Mucosa of descending colon (tissue), 3 donors: ENCODE data around the gene ANKRD16. TPM values are rescaled to one million over a fixed set of nuclear protein-coding genes. Genes with fewer than 3 reads are reported as not detected.
A peak's percentile ranks its signal among the peaks of the same experiment; 100 is the strongest.
"Not testable (repeated sequence)": the region's sequence is repeated elsewhere in the genome, so short reads cannot be mapped to it uniquely, and the experiment has no call there.

Experiments used
- ATAC-seq: fragments of 200-7000 bp; cut with Tn5 transposase; one replicate; pipeline ENCODE4 v1.9.1; 2020; ENCODE audit warnings: mild to moderate bottlenecking, moderate library complexity
- DNase-seq, 3 donors: peaks; one replicate each; pipeline ENCODE4 v3.0.0-alpha.2; 2020
- H3K36me3 ChIP-seq: fragments of 200-600 bp; one replicate; pipeline ENCODE4 v1.8.0; 2021; ENCODE audit warnings: low read depth, mild to moderate bottlenecking
- H3K4me1 ChIP-seq: fragments of 200-600 bp; one replicate; pipeline ENCODE4 v1.8.0; 2021; ENCODE audit warnings: low read depth, mild to moderate bottlenecking
- H3K4me3 ChIP-seq: fragments of 200-600 bp; one replicate; pipeline ENCODE4 v1.8.0; 2021; ENCODE audit warnings: mild to moderate bottlenecking
- H3K9me3 ChIP-seq: fragments of 200-600 bp; one replicate; pipeline ENCODE4 v1.8.0; 2021; ENCODE audit warnings: mild to moderate bottlenecking
- intact Hi-C, 2 donors: fragments of 100-400 bp; cut with DNase I in 1 of 2; cut with micrococcal nuclease in 1 of 2; formaldehyde crosslinking; loops; one replicate each; pipeline versions ENCODE4 v1.11.0 to v1.11.1; 2022; cut with DNase I, micrococcal nuclease
- total RNA-seq, 3 donors: library from RNA; stranded (reverse); fragmentation: NEBNext Ultra II Directional in 2 of 3; extraction: Animal tissue kit (Norgen Biotek cat#: 25700) in 2 of 3; gene quantifications; one replicate each; pipeline versions ENCODE4 v1.2.1 to v1.2.4, GENCODE V29; 2021 to 2023
- TF ChIP-seq, protein P1 (sequence below): fragments of 200-600 bp; IDR thresholded peaks from one replicate; pipeline ENCODE4 v1.8.0; 2022; ENCODE audit warnings: antibody characterized with exemption, mild to moderate bottlenecking
- donor health status: DM: no; HTN: no; CAD: no; lungs with moderate emphysema.
- donor health status: DM: no; HTN: no; CAD: no.
- donor health status: DM: no; HTN: yes; CAD: no.

Gene ANKRD16
- total RNA-seq, 3 donors from 2014 or later: 4.7 to 9.8 (median 7.4) TPM

DNA sequence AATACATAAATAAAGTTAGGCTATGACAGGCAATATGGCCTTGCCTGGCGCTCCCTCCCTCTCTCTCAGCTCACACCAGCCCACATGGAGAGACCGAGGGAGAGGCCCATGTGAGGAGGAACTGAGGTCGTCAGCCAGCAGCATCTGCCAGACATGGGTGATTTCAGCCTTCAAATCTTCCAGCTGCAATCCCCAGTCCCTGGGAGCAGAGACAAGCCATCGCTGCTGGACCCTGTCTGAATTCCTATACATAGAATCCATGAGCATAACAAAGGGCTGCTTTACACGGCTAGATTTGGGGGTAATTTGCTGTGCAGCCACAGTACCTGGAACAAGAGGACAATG is 35.6 kb downstream of the ANKRD16 start:
- intact Hi-C loops: no loop called here
- Histone ChIP-seq H3K9me3 (no peaks in the 10 kb centered on the region), H3K4me3 (no peak overlapping the region), H3K4me1 (no peaks in the 10 kb centered on the region), H3K36me3 (no peaks in the 10 kb centered on the region)
- DNase-seq (no peak), ATAC-seq (no peak)
- TF ChIP-seq, protein P1, sequence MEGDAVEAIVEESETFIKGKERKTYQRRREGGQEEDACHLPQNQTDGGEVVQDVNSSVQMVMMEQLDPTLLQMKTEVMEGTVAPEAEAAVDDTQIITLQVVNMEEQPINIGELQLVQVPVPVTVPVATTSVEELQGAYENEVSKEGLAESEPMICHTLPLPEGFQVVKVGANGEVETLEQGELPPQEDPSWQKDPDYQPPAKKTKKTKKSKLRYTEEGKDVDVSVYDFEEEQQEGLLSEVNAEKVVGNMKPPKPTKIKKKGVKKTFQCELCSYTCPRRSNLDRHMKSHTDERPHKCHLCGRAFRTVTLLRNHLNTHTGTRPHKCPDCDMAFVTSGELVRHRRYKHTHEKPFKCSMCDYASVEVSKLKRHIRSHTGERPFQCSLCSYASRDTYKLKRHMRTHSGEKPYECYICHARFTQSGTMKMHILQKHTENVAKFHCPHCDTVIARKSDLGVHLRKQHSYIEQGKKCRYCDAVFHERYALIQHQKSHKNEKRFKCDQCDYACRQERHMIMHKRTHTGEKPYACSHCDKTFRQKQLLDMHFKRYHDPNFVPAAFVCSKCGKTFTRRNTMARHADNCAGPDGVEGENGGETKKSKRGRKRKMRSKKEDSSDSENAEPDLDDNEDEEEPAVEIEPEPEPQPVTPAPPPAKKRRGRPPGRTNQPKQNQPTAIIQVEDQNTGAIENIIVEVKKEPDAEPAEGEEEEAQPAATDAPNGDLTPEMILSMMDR: no peak

DNA sequence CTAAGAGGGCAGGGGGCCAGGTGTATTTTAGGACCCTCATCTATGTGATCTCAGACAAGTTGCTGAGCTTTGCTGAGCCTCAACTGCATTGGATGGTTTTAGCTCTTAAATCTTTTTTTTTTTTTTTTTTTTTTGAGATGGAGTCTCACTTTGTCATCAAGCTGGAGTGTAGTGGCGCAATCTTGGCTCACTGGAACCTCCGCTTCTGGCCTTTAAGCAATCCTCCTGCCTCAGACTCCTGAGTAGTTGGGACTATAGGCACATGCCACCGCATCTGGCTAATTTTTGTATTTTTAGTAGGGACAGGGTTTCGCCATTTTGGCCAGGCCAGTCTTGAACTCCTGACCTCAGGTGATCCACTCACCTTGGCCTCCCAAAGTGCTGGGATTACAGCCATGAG is 43.0 kb downstream of the ANKRD16 start:
- intact Hi-C loops, H3K36me3 ChIP-seq, H3K9me3 ChIP-seq, H3K4me1 ChIP-seq, DNase-seq, H3K4me3 ChIP-seq, ATAC-seq: not testable (repeated sequence)

DNA sequence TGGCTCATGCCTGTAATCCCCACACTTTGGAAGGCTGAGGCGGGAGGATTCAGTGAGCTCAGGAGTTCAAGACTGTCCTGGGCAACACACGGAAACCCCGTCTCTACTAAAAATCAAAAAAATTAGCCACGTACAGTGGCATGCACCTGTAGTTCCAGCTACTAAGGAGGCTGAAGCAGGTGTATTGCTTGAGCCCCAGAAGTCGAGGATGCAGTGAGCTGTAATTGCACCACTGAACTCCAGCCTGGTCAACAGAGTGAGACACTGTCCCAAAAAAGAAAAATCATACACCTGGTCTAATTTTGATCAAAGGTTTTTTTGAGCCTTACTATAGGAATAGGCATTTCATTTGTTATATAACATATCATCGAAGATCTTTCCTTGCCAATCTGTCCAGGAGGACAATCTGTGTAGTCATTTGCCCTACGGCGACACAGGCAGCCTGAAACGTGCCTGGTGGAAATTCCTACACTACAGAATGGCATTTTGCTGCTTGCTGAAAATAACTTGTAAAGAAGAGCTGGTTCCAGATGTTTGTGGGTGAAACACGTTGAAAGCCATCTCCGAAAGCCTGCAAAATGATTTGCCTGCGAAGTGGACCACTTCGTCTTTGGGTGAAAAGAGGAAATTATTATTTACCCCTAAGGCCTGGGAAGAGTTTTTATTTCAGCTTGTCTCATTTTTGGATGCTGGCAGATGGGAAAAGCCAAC is 45.2 kb downstream of the ANKRD16 start:
- intact Hi-C loops: no loop called here
- no peak overlapping the region for H3K4me3 ChIP-seq

DNA sequence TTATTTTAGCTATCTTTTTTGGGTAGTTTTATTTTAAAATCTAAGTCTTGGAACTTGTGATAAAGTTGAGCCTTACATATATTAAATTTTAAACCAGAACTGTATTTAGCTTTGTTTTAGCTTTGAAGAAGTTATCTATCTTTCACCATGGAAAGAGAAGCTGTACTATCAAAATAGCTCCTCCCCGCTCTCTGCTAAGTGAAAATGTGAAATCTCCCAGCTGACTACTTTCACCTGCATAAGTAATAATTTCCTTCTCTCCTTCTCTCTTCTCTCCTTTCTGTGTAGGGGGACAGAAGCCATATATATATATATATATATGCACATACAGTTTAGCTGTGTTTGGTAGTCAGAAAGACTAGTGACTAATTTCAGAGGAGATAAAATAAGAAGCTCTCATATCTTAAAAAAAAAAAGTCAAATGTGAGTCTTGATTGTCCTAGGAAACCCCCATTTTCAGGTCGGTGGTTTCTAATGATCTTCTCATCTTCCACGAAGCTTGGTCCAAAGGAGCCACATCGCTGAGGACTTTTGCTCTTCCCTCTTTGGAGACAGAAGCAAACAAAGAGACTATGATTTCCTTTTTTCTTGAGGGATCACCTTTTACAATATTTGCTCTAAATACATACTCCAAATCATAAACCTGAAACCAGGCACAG is 45.9 kb downstream of the ANKRD16 start:
- H3K36me3 ChIP-seq: no peaks in the 10 kb centered on the region
- TF ChIP-seq, protein P1: no peak
- H3K4me3 ChIP-seq: no peak overlapping the region
- intact Hi-C loops: no loop called here
- DNase-seq: no peak
- no peaks in the 10 kb centered on the region for H3K9me3 ChIP-seq
- no peak for ATAC-seq
- no peaks in the 10 kb centered on the region for H3K4me1 ChIP-seq

More for the DNA sequence above, 45.2 kb downstream of the ANKRD16 start:
- ATAC-seq (peak; percentile 30), DNase-seq (no peak)
- TF ChIP-seq, protein P1: no peak
- Histone ChIP-seq H3K4me1 (no peaks in the 10 kb centered on the region), H3K36me3 (no peaks in the 10 kb centered on the region), H3K9me3 (no peaks in the 10 kb centered on the region)

DNA sequence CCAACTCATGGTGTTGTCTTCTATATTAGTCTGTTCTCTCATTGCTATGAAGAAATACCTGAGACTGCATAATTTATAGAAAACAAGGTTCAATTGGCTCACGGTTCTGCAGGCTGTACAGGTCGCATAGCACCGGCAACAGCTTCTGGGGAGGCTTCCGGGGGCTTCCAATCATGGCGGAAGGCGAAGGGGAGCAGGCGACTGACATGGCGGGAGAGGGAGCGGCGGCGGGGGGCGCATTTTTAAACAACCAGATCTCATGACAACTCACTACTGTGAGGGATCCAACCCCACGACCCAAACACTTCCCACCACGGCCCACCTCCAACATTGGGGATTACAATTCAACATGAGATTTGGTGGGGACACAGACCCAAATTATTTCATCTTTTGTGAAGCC is 47.7 kb downstream of the ANKRD16 start:
- H3K9me3 ChIP-seq: no peaks in the 10 kb centered on the region
- TF ChIP-seq, protein P1: no peak
- no peaks in the 10 kb centered on the region for H3K4me1 ChIP-seq
- intact Hi-C loops: no loop called here
- H3K36me3 ChIP-seq: no peaks in the 10 kb centered on the region
- no peak overlapping the region for H3K4me3 ChIP-seq
- DNase-seq (no peak), ATAC-seq (no peak)
